SHP77 treated with DMSO at 0.1 percent for 48 hours (cell line): ENCODE results near the gene VCPKMT.
"Not testable (repeated sequence)": the region's sequence is repeated elsewhere in the genome, so short reads cannot be mapped to it uniquely, and the experiment has no call there.

Experiments used
- DNase-seq: peaks from one replicate; lab custom pipeline; 2025; lab: John Stamatoyannopoulos, UW

VCPKMT gene

GRCh38 chr14:50092006-50092555, 24.3 kb downstream of the VCPKMT start:
- DNase-seq = no peak

- no peak for DNase-seq
Measured at GRCh38 chr14:50091240-50091913, 25.0 kb downstream of the VCPKMT start.

DNA sequence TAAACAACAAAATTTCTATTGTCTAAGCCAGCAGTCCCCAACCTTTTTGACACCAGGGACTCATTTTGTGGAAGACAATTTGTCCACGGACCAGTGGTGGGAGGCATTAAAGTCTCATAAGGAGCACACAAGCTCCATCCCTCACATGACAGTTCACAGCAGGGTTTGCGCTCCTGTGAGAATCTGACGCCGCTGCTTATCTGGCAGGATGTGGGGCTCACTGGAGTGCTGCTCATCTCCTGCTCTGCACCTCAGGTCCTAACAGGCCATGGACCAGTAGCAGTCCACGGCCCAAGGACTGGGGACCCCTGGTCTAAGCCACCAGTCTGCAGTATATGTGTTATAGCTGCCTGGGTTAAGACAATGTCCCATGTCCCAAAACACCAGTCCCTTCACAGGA, 27.2 kb downstream of the VCPKMT start:
- DNase-seq = no peak

DNA sequence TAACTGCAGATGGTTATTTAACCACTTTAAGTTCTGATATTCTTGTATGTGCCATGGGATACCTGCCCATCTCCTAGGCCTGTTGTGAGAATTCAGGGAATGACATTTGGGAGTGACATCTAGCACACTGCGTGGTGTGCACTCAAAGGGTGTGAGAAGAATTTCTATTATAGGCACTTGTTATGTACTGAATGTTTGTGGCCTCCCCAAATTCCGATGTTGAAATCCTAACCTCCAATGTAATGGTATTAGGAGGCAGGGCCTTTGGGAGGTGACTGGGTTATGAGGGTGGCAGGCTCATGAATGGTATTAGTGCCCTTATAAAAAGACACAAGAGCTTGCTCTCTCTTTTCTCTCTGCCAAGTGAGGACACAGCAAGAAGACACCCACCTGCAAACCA, 27.6 kb downstream of the VCPKMT start:
- DNase-seq = no peak

GRCh38 chr14:50088117-50088515, 28.3 kb downstream of the VCPKMT start:
- DNase-seq = no peak

GRCh38 chr14:50087341-50088116, 28.8 kb downstream of the VCPKMT start:
- DNase-seq = no peak

DNA sequence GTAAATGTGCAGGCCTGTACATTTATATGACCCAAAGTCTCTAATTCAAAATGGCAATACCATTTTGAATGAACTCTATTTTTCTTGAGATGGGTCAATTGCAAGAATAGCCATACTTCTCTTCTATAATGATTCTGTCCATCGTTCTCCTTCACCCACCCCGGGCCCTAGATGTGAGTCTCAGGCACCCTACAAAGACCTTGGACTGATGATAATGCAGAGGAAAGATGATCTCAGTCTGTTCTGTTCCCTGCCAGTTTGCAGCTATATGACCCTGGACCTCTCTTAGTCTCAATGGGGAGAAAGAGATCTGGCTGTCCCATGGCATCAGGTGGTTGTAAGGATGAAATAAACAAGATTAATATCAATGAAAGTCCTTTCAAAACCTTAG, 30.1 kb downstream of the VCPKMT start:
- DNase-seq = no peak

- no peak for DNase-seq
Measured at GRCh38 chr14:50085570-50086320, 30.6 kb downstream of the VCPKMT start.

GRCh38 chr14:50084666-50085065, 31.7 kb downstream of the VCPKMT start:
- no peak for DNase-seq

GRCh38 chr14:50083467-50084337, 32.7 kb downstream of the VCPKMT start:
- DNase-seq = no peak

DNA sequence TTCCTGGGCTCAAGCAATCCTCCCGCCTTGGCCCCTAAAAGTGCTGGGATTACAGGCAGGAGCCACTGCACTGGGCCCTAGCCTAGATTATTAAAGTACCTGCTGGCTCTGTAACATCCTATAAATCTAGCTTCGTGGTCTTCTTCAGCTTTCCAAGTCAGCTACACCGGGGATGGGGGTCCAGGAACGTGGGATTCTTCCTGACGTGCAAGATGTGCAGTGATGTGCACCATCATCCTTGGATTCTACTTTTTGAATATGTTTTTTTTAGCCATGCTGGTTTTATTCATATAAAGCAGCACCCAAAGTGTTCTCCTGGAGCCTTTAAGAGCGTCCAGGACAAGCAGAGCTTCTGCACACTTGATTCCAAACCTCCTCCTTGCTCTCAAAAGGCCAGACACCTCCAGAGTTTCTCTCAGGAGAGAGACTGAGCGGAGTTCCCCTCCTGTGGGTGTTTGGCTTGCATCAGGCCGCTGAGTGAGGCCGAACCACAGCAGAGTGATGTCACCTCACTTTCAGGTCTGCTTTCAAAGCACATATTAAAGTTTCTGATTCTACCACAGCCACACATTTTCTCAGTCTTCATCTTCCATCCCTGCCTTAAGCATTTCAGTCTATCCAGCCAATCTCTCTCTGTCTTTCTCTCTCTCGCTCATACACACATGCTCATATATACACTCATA, 33.4 kb downstream of the VCPKMT start:
- no peak for DNase-seq

GRCh38 chr14:50082308-50082742, 34.0 kb downstream of the VCPKMT start:
- DNase-seq = no peak

DNA sequence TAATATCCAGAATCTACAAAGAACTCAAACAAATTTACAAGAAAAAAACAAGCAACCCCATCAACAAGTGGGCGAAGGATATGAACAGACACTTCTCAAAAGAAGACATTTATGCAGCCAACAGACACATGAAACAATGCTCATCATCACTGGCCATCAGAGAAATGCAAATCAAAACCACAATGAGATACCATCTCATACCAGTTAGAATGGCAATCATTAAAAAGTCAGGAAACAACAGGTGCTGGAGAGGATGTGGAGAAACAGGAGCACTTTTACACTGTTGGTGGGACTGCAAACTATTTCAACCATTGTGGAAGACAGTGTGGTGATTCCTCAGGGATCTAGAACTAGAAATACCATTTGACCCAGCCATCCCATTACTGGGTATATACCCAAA, 37.3 kb downstream of the VCPKMT start:
- DNase-seq = not testable (repeated sequence)

DNA sequence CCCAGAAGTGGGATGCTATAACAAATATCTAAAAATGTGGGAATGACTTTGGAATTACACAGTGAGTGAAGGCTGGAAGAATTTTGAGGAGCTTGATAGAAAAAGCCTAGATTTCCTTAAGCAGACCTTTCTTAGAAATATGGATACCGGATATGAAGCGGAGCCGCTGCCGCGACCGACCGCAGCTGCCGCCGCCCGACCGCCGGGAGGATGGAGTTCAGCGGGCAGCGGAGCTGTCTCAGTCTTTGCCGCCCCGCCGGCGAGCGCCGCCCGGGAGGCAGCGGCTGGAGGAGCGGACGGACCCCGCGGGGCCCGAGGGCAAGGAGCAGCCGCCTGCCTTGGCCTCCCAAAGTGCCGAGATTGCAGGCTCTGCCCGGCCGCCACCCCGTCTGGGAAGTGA, 42.7 kb downstream of the VCPKMT start:
- DNase-seq = not testable (repeated sequence)

- no peak for DNase-seq
Measured at GRCh38 chr14:50072395-50072794, 44.0 kb downstream of the VCPKMT start.

DNA sequence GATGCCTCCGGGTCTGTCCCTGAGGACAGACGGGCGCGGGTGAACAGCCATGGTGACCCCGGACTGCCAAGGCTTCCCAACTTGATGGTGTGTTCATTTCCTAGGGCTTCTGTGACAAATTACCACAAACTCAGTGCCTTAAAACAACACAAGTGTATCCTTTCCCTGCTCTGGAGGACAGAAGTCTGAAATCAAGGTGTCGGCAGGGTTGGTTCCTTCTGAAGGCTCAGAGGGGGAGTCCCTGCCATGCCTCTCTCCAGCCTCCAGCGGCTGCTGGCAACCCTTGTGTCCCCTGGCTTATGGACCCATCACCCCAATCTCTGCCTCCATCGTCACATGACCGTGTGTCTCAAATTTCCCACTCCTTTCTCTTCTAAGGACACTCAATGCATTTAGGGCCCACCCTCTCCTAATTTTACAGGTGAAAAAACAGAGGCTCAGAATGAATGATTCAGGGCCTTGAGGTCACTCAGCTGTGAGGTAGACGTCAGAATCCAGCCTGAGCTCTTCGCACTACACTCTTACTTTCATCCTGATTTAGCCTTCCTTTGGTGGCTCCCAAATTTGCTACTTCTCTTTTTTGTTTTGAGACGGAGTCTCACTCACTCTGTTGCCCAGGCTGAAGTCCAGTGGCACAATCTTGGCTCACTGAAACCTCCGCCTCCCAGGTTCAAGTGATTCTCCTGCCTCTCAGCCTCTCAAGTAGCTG, 45.4 kb downstream of the VCPKMT start:
- DNase-seq = no peak

GRCh38 chr14:50070230-50070629, 46.1 kb downstream of the VCPKMT start:
- DNase-seq = no peak

- DNase-seq = no peak
Measured at GRCh38 chr14:50069325-50069724, 47.0 kb downstream of the VCPKMT start.

DNA sequence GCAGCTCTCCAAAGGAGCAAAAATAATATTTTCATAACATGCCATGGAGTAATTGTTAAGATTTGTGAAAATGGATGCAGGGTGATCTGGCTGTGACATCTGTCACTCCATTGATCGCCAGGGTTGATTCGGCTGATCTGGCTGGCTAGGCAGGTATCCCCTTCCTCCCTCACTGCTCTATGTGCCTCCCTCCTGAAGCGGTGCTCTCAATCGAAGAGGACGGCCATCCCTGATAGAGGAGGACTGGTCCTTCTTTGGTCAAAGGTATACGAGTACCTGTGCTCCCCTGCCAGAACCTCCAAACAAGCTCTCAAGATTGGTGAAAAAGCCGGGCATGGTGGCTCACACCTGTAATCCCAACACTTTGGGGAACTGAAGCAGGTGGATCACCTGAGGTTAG, 47.9 kb downstream of the VCPKMT start:
- DNase-seq = no peak

DNA sequence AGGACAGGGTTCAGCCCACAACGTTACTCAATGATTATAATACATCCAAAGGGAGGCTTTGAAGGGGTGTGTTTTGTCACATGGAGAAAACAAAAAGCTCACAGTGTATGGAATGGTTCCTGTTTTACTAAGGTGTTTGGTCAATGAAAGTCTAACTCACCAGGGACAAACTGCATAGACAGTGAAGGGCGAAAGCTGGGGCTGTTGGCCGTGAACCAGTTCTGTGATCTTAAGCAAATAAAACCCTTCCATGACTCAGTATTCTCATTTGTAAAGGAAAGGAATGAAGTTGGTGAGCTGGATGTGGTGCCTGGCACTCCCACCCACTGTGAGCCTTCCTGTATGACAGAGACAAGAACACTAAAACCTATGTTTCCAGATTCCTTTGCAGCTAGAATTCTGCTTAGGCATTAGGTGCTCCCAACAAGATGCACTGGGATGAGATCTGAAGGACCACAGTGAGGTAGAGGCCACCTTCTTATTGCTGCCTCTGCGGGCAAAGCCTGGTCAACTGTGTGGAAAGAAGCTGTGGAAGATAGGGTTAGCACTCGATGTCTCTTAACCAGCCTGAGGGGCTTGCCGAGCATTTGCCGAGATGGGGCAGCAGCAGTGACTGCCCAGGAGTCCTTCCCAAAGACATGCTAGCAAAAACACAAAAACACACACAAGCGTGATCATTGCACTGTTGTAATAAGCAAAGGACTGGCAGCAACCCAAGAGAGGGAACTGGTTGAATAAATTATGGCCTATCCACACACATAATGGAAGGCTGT, 48.5 kb downstream of the VCPKMT start:
- DNase-seq = no peak
